Glutamatergic neuron (in vitro differentiated cells): Measurements from ENCODE around the gene FIGNL2. TPM values are rescaled to one million over a fixed set of nuclear protein-coding genes. Genes with fewer than 3 reads are reported as not detected.

ENCODE experiments used
- DNase-seq: peaks from one replicate; pipeline ENCODE4 v3.0.0; 2022
- H3K27ac Mint-ChIP-seq: one replicate; pipeline ENCODE4 v1.8.0; 2020; ENCODE audit warnings: mild to moderate bottlenecking, mixed read lengths, inconsistent platforms; ENCODE audit not compliant: unreplicated experiment
- H3K27me3 Mint-ChIP-seq: one replicate; pipeline ENCODE4 v1.8.0; 2020; ENCODE audit warnings: mild to moderate bottlenecking, moderate library complexity, mixed read lengths, inconsistent platforms; ENCODE audit not compliant: unreplicated experiment
- H3K36me3 Mint-ChIP-seq: one replicate; pipeline ENCODE4 v1.8.0; 2020; ENCODE audit warnings: mild to moderate bottlenecking, mixed read lengths, inconsistent platforms; ENCODE audit not compliant: unreplicated experiment
- H3K4me1 Mint-ChIP-seq: one replicate; pipeline ENCODE4 v1.8.0; 2020; ENCODE audit warnings: mild to moderate bottlenecking, low read depth, mixed read lengths, inconsistent platforms; ENCODE audit not compliant: unreplicated experiment
- H3K4me3 Mint-ChIP-seq: one replicate; pipeline ENCODE4 v1.8.0; 2020; ENCODE audit warnings: mild to moderate bottlenecking, mixed read lengths, inconsistent platforms; ENCODE audit not compliant: unreplicated experiment
- H3K9me3 Mint-ChIP-seq: one replicate; pipeline ENCODE4 v1.8.0; 2020; ENCODE audit warnings: mild to moderate bottlenecking, moderate library complexity, mixed read lengths, inconsistent platforms; ENCODE audit not compliant: unreplicated experiment
- total RNA-seq: library from RNA; stranded (reverse); fragmentation: NEBNext Ultra II Directional; extraction: Animal tissue kit (Norgen Biotek cat#: 25700); gene quantifications from one replicate; pipeline ENCODE4 v1.2.1, GENCODE V29; 2021; ENCODE audit not compliant: unreplicated experiment
- TF ChIP-seq, protein P1 (sequence below): fragments of 200-600 bp; sonication (generic); IDR thresholded peaks from one replicate; pipeline ENCODE4 v1.5.0; 2021; ENCODE audit not compliant: partially characterized antibody, unreplicated experiment

FIGNL2 gene
- total RNA-seq, 1 donor from 2014 or later, result 107 TPM

DNA sequence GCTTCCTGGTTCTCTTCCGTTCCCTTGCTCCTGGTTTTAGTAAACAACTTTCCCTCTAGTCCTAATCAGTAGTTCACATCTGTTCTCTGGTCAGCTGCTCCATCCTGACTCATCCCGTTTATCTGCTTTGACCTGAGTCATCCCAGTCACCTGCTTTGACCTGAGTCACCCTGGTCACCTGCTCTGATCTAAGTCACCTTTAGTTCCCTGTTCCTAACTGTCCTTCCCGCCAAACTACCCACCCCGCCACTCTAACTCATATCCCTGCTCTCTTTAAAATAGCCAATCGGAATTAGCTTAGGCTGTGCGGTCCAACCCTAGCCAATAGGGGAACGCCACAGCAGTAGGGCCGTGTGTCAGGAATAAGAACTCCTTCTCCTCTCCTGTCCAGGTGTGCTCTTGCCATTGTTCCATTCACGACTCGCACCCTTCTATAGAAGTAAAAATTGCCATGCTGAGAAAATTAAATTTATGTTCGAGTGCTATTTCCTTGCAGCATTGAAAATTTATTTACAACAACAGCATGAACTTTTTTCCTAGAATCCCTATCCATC lies 36.2 kb upstream of the FIGNL2 start:
- no peak for DNase-seq
- H3K9me3 Mint-ChIP-seq, result peaks cover 3% of the 10 kb centered on the region
- no peak overlapping the region for H3K27ac Mint-ChIP-seq
- H3K4me1 Mint-ChIP-seq, result peaks cover 5% of the 10 kb centered on the region
- H3K4me3 Mint-ChIP-seq, result no peak overlapping the region
- H3K27me3 Mint-ChIP-seq, result peaks cover 3% of the 10 kb centered on the region
- TF ChIP-seq, protein P1, sequence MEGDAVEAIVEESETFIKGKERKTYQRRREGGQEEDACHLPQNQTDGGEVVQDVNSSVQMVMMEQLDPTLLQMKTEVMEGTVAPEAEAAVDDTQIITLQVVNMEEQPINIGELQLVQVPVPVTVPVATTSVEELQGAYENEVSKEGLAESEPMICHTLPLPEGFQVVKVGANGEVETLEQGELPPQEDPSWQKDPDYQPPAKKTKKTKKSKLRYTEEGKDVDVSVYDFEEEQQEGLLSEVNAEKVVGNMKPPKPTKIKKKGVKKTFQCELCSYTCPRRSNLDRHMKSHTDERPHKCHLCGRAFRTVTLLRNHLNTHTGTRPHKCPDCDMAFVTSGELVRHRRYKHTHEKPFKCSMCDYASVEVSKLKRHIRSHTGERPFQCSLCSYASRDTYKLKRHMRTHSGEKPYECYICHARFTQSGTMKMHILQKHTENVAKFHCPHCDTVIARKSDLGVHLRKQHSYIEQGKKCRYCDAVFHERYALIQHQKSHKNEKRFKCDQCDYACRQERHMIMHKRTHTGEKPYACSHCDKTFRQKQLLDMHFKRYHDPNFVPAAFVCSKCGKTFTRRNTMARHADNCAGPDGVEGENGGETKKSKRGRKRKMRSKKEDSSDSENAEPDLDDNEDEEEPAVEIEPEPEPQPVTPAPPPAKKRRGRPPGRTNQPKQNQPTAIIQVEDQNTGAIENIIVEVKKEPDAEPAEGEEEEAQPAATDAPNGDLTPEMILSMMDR, result no peak
- peaks cover 8% of the 10 kb centered on the region for H3K36me3 Mint-ChIP-seq

- Mint-ChIP-seq H3K27ac (no peak overlapping the region), H3K27me3 (peaks cover 3% of the 10 kb centered on the region), H3K4me1 (peaks cover 4% of the 10 kb centered on the region), H3K36me3 (peaks cover 8% of the 10 kb centered on the region), H3K4me3 (no peak overlapping the region), H3K9me3 (peaks cover 3% of the 10 kb centered on the region)
- TF ChIP-seq, protein P1, result no peak
- DNase-seq, result no peak
Observed at GRCh38 chr12:51883998-51884675, 35.6 kb upstream of the FIGNL2 start.

- Mint-ChIP-seq H3K4me3 (no peak overlapping the region), H3K36me3 (peaks cover 8% of the 10 kb centered on the region), H3K9me3 (peaks cover 4% of the 10 kb centered on the region), H3K27me3 (peaks cover 3% of the 10 kb centered on the region), H3K4me1 (peaks cover 3% of the 10 kb centered on the region), H3K27ac (no peak overlapping the region)
- DNase-seq, result no peak
- TF ChIP-seq, protein P1, result no peak
Observed at GRCh38 chr12:51883295-51883694, 34.8 kb upstream of the FIGNL2 start.

GRCh38 chr12:51879102-51879501 lies 30.6 kb upstream of the FIGNL2 start:
- Mint-ChIP-seq H3K4me1 (peaks cover 5% of the 10 kb centered on the region), H3K36me3 (no peaks in the 10 kb centered on the region), H3K27ac (no peak overlapping the region), H3K27me3 (peaks cover 2% of the 10 kb centered on the region), H3K9me3 (peaks cover 3% of the 10 kb centered on the region), H3K4me3 (no peak overlapping the region)
- TF ChIP-seq, protein P1, result no peak
- no peak for DNase-seq

GRCh38 chr12:51874486-51874885 lies 26.0 kb upstream of the FIGNL2 start:
- Mint-ChIP-seq H3K4me1 (peaks cover 39% of the 10 kb centered on the region), H3K27me3 (peaks cover 20% of the 10 kb centered on the region), H3K9me3 (peaks cover 12% of the 10 kb centered on the region), H3K4me3 (no peak overlapping the region), H3K36me3 (no peaks in the 10 kb centered on the region), H3K27ac (peak overlapping the region; percentile 48)
- TF ChIP-seq, protein P1, result no peak
- DNase-seq, result no peak
